ENCODE results near the gene OR5L2.

- TF ChIP-seq, protein P1, sequence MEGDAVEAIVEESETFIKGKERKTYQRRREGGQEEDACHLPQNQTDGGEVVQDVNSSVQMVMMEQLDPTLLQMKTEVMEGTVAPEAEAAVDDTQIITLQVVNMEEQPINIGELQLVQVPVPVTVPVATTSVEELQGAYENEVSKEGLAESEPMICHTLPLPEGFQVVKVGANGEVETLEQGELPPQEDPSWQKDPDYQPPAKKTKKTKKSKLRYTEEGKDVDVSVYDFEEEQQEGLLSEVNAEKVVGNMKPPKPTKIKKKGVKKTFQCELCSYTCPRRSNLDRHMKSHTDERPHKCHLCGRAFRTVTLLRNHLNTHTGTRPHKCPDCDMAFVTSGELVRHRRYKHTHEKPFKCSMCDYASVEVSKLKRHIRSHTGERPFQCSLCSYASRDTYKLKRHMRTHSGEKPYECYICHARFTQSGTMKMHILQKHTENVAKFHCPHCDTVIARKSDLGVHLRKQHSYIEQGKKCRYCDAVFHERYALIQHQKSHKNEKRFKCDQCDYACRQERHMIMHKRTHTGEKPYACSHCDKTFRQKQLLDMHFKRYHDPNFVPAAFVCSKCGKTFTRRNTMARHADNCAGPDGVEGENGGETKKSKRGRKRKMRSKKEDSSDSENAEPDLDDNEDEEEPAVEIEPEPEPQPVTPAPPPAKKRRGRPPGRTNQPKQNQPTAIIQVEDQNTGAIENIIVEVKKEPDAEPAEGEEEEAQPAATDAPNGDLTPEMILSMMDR (IDR thresholded peaks at IDR 0.05) = no peak
- no peak for TF ChIP-seq POLR2A (IDR thresholded peaks at IDR 0.05)
Observed at GRCh38 chr11:55826919-55827318, at the start of gene OR5L2.
